ENCODE data around the gene YY2.

DNA sequence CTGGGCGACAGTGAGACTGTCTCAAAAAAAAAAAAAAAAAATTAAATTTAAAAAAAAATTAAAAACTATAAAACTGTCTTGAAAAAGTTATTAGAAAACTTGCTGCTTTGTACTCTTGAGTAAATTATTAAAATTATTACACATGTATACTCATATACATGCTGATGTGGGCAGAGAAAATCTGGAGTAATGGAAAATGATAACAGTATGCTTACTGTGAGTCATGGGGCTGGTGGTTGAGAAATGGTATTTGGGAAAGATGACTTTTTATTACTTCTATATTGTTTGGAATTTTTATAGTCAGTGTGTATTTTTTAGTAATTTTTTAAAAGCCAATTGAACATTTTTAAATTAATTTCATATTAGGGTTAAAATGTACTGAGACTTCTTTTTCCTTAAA, 7.5 kb downstream of the YY2 start:
- TF ChIP-seq POLR2AphosphoS5 (IDR thresholded peaks at IDR 0.05; ENCODE audit: insufficient read depth in 1 of 2, low read depth in 1 of 2): no peak
- TF ChIP-seq, protein P1, sequence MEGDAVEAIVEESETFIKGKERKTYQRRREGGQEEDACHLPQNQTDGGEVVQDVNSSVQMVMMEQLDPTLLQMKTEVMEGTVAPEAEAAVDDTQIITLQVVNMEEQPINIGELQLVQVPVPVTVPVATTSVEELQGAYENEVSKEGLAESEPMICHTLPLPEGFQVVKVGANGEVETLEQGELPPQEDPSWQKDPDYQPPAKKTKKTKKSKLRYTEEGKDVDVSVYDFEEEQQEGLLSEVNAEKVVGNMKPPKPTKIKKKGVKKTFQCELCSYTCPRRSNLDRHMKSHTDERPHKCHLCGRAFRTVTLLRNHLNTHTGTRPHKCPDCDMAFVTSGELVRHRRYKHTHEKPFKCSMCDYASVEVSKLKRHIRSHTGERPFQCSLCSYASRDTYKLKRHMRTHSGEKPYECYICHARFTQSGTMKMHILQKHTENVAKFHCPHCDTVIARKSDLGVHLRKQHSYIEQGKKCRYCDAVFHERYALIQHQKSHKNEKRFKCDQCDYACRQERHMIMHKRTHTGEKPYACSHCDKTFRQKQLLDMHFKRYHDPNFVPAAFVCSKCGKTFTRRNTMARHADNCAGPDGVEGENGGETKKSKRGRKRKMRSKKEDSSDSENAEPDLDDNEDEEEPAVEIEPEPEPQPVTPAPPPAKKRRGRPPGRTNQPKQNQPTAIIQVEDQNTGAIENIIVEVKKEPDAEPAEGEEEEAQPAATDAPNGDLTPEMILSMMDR (IDR thresholded peaks at IDR 0.05): no peak
- TF ChIP-seq POLR2A (IDR thresholded peaks at IDR 0.05): no peak
